Measurements from ENCODE around the gene DOCK3.

DNA sequence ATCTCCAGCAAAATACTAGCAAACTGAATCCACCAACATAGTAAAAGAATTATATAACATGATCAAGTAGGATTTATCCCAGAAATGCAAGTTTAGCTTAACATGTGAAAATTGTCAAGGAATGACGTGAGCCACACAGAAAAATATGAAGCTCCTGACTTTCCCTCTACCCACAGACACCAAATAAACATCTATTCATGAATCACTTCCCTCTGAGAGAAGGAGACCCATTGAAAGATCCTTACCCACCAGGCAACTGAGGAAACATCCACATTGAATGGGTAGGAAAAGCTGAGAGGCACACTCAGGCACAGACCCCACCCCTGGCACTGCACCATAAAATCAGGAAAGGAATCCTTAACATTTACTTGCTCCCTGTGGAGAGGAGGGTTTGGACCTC, 608.2 kb downstream of the DOCK3 start:
- TF ChIP-seq, protein P1, sequence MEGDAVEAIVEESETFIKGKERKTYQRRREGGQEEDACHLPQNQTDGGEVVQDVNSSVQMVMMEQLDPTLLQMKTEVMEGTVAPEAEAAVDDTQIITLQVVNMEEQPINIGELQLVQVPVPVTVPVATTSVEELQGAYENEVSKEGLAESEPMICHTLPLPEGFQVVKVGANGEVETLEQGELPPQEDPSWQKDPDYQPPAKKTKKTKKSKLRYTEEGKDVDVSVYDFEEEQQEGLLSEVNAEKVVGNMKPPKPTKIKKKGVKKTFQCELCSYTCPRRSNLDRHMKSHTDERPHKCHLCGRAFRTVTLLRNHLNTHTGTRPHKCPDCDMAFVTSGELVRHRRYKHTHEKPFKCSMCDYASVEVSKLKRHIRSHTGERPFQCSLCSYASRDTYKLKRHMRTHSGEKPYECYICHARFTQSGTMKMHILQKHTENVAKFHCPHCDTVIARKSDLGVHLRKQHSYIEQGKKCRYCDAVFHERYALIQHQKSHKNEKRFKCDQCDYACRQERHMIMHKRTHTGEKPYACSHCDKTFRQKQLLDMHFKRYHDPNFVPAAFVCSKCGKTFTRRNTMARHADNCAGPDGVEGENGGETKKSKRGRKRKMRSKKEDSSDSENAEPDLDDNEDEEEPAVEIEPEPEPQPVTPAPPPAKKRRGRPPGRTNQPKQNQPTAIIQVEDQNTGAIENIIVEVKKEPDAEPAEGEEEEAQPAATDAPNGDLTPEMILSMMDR (IDR thresholded peaks at IDR 0.05; ENCODE audit: low read depth, low read length, poor library complexity, severe bottlenecking), result no peak
- TF ChIP-seq EZH2phosphoT487 (IDR thresholded peaks at IDR 0.05; ENCODE audit: borderline replicate concordance, low read length), result no peak

All from DOHH2 (cell line).